ENCODE data around the gene MEP1B.
"Not testable (repeated sequence)": the region's sequence is repeated elsewhere in the genome, so short reads cannot be mapped to it uniquely, and the experiment has no call there.

Gene MEP1B

GRCh38 chr18:32189790-32190189 lies at the start of gene MEP1B:
MEP1B (plus strand) TSS chr18:32190039; CDS start chr18:32190071, 32 bp downstream.
- Histone ChIP-seq H3K9ac (ENCODE audit: low read depth, low read length) (no peak within 1 kb of the TSS), H3K4me1 (ENCODE audit: insufficient read depth, low read length) (no peaks in the 10 kb centered on the region), H3K27ac (ENCODE audit: low read length) (no peak within 1 kb of the TSS), H3K36me3 (ENCODE audit: insufficient read depth, low read depth, low read length) (no peaks in the 10 kb centered on the region), H3K27me3 (ENCODE audit: insufficient read depth, low read length) (no peaks in the 10 kb centered on the region), H3K9me3 (ENCODE audit: insufficient read depth, low read depth, low read length) (no peaks in the 10 kb centered on the region), H3K4me3 (ENCODE audit: low read length) (no peak within 1 kb of the TSS)

GRCh38 chr18:32148185-32148870 lies 41.5 kb upstream of the MEP1B start:
- no peak overlapping the region for H3K27ac ChIP-seq (ENCODE audit: low read length)

GRCh38 chr18:32152705-32153448 lies 37.0 kb upstream of the MEP1B start:
- no peaks in the 10 kb centered on the region for H3K4me1 ChIP-seq (ENCODE audit: insufficient read depth, low read length)
- H3K27ac ChIP-seq (ENCODE audit: low read length), result no peak overlapping the region
- H3K36me3 ChIP-seq (ENCODE audit: insufficient read depth, low read depth, low read length), result no peaks in the 10 kb centered on the region
- H3K9ac ChIP-seq (ENCODE audit: low read depth, low read length), result no peak overlapping the region
- no peaks in the 10 kb centered on the region for H3K27me3 ChIP-seq (ENCODE audit: insufficient read depth, low read length)
- no peak overlapping the region for H3K4me3 ChIP-seq (ENCODE audit: low read length)
- peaks cover 3% of the 10 kb centered on the region; the same call in 1 of the 2 replicates for H3K9me3 ChIP-seq (ENCODE audit: insufficient read depth, low read depth, low read length)

More at GRCh38 chr18:32148185-32148870, 41.5 kb upstream of the MEP1B start:
- Histone ChIP-seq H3K36me3 (ENCODE audit: insufficient read depth, low read depth, low read length) (no peaks in the 10 kb centered on the region), H3K4me3 (ENCODE audit: low read length) (no peak overlapping the region), H3K9ac (ENCODE audit: low read depth, low read length) (no peak overlapping the region), H3K27me3 (ENCODE audit: insufficient read depth, low read length) (no peaks in the 10 kb centered on the region), H3K4me1 (ENCODE audit: insufficient read depth, low read length) (no peaks in the 10 kb centered on the region), H3K9me3 (ENCODE audit: insufficient read depth, low read depth, low read length) (peaks cover 3% of the 10 kb centered on the region; the same call in 1 of the 2 replicates)

DNA sequence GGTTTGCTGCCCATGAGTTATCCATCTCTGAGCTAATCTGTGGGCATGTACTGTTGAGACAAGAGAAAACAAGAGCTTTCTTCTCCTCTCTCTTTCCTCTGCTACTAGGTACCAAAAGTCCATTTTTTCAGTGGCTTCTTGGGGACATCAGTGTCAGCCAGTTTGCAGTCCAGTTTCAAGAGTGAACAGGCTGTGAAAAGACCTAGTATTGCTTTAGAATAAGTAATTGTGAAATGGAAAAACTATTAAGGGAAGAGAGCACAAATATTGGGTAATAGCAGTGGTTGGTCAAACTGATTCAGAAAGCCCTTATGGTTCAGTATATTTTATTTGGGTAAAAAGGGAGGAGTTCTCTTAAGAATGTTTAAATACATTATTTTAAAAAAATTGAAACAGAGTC lies 33.0 kb upstream of the MEP1B start:
- Histone ChIP-seq H3K4me1 (ENCODE audit: insufficient read depth, low read length) (no peaks in the 10 kb centered on the region), H3K27ac (ENCODE audit: low read length) (no peak overlapping the region), H3K9me3 (ENCODE audit: insufficient read depth, low read depth, low read length) (no peaks in the 10 kb centered on the region), H3K27me3 (ENCODE audit: insufficient read depth, low read length) (no peaks in the 10 kb centered on the region), H3K36me3 (ENCODE audit: insufficient read depth, low read depth, low read length) (no peaks in the 10 kb centered on the region), H3K4me3 (ENCODE audit: low read length) (no peak overlapping the region), H3K9ac (ENCODE audit: low read depth, low read length) (no peak overlapping the region)

DNA sequence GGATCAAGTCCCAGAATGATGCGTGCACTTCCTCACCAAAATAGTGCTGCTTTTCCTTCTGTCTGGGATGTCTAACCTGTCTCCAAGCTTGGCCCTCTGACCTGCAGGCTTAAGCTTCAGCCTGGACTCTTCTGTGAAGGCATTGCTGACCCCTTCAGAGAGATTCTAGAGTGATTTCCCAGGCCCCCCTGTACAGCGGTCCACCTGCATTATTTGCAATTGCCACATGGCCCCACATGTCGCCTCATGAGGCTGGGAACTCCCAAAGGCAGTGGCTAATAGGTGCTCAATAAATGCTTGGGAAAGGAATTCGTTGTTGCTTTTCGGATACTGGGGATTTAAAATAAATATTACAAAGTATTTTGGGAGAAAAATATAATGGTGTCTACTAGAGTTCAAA lies 32.3 kb upstream of the MEP1B start:
- Histone ChIP-seq H3K9me3 (ENCODE audit: insufficient read depth, low read depth, low read length) (no peaks in the 10 kb centered on the region), H3K27me3 (ENCODE audit: insufficient read depth, low read length) (no peaks in the 10 kb centered on the region), H3K4me3 (ENCODE audit: low read length) (no peak overlapping the region), H3K9ac (ENCODE audit: low read depth, low read length) (no peak overlapping the region), H3K4me1 (ENCODE audit: insufficient read depth, low read length) (no peaks in the 10 kb centered on the region), H3K27ac (ENCODE audit: low read length) (no peak overlapping the region), H3K36me3 (ENCODE audit: insufficient read depth, low read depth, low read length) (no peaks in the 10 kb centered on the region)

DNA sequence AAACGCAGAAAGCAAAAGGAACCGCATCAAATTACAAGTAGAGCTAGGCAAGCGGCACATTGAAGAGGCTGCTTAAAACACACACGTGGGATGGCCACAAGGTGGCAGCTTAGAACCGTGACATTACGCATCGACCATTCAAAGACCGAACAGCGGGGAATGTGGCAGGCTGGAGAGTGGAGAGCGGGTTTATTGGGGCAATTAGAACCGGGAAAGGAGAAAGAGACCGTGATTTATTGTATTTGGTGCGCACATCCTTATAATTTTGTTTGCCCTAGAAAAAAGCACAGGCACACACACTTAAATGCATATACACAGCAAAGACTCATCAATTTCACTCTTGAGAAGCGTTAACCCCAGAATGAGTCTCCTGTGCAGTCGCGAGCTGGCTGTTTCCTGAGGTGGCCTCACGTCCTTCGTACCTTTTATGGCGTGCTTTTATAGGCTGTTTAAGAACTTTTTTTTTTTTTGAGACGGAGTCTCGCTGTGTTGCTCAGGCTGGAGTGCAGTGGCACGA lies 31.7 kb upstream of the MEP1B start:
- no peak overlapping the region for H3K27ac ChIP-seq (ENCODE audit: low read length)

GRCh38 chr18:32158631-32159030 lies 31.2 kb upstream of the MEP1B start:
- not testable (repeated sequence) for H3K4me1 ChIP-seq (ENCODE audit: insufficient read depth, low read length); H3K27me3 ChIP-seq (ENCODE audit: insufficient read depth, low read length); H3K4me3 ChIP-seq (ENCODE audit: low read length); H3K9me3 ChIP-seq (ENCODE audit: insufficient read depth, low read depth, low read length); H3K36me3 ChIP-seq (ENCODE audit: insufficient read depth, low read depth, low read length); H3K9ac ChIP-seq (ENCODE audit: low read depth, low read length); H3K27ac ChIP-seq (ENCODE audit: low read length)

More for the DNA sequence above, 31.7 kb upstream of the MEP1B start:
- Histone ChIP-seq H3K9me3 (ENCODE audit: insufficient read depth, low read depth, low read length) (no peaks in the 10 kb centered on the region), H3K4me3 (ENCODE audit: low read length) (peak overlapping the region; percentile 58), H3K4me1 (ENCODE audit: insufficient read depth, low read length) (no peaks in the 10 kb centered on the region), H3K27me3 (ENCODE audit: insufficient read depth, low read length) (no peaks in the 10 kb centered on the region), H3K36me3 (ENCODE audit: insufficient read depth, low read depth, low read length) (no peaks in the 10 kb centered on the region), H3K9ac (ENCODE audit: low read depth, low read length) (no peak overlapping the region)

DNA sequence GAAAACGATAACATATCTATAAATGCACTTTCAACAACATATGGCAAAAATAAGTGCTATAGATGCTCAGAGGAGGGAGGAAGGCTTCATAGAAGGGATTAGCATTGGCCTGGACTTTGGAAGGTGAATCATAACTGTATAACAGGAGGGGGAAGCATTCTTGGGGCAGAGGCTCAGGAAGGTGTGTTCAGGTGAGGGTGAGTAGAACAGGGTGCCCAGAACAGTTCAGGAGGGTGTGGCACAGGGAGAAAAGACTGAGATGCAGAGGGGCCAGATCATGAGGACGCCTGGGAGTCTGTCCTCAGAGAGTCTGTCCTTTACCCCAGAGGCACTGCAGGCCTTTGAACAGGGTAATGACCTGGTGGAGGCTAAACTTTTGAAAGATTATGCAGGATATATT lies 29.3 kb upstream of the MEP1B start:
- Histone ChIP-seq H3K9me3 (ENCODE audit: insufficient read depth, low read depth, low read length) (no peaks in the 10 kb centered on the region), H3K9ac (ENCODE audit: low read depth, low read length) (no peak overlapping the region)

GRCh38 chr18:32167980-32168730 lies 21.7 kb upstream of the MEP1B start:
- H3K36me3 ChIP-seq (ENCODE audit: insufficient read depth, low read depth, low read length), result no peaks in the 10 kb centered on the region
- H3K4me1 ChIP-seq (ENCODE audit: insufficient read depth, low read length), result no peaks in the 10 kb centered on the region
- no peaks in the 10 kb centered on the region for H3K9me3 ChIP-seq (ENCODE audit: insufficient read depth, low read depth, low read length)
- no peak overlapping the region for H3K9ac ChIP-seq (ENCODE audit: low read depth, low read length)
- H3K4me3 ChIP-seq (ENCODE audit: low read length), result no peak overlapping the region
- no peak overlapping the region for H3K27ac ChIP-seq (ENCODE audit: low read length)
- no peaks in the 10 kb centered on the region for H3K27me3 ChIP-seq (ENCODE audit: insufficient read depth, low read length)

More for the DNA sequence above, 29.3 kb upstream of the MEP1B start:
- H3K27ac ChIP-seq (ENCODE audit: low read length), result no peak overlapping the region
- no peaks in the 10 kb centered on the region for H3K27me3 ChIP-seq (ENCODE audit: insufficient read depth, low read length)
- H3K36me3 ChIP-seq (ENCODE audit: insufficient read depth, low read depth, low read length), result no peaks in the 10 kb centered on the region
- H3K4me1 ChIP-seq (ENCODE audit: insufficient read depth, low read length), result no peaks in the 10 kb centered on the region
- no peak overlapping the region for H3K4me3 ChIP-seq (ENCODE audit: low read length)

DNA sequence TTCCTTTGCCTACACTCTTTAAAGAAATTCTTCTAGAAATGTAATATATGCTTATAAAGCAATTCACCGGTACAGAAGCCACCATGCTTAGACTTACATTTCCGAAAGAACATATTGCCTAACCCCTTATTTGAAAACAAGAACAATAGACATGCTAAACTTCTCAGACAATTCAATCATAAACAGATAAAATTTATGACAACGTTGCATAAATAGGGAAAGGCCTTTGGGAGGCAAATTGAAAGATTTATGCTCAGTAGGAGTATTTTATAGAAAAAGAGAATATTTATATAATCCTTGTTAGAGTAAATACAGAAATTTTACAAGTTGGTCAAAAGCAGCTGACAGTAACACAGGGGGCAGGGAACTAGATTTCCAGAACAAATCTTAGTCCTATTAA lies 16.2 kb upstream of the MEP1B start:
- Histone ChIP-seq H3K9ac (ENCODE audit: low read depth, low read length) (no peak overlapping the region), H3K27ac (ENCODE audit: low read length) (no peak overlapping the region), H3K4me3 (ENCODE audit: low read length) (no peak overlapping the region), H3K4me1 (ENCODE audit: insufficient read depth, low read length) (no peaks in the 10 kb centered on the region), H3K27me3 (ENCODE audit: insufficient read depth, low read length) (no peaks in the 10 kb centered on the region), H3K36me3 (ENCODE audit: insufficient read depth, low read depth, low read length) (no peaks in the 10 kb centered on the region), H3K9me3 (ENCODE audit: insufficient read depth, low read depth, low read length) (no peaks in the 10 kb centered on the region)

DNA sequence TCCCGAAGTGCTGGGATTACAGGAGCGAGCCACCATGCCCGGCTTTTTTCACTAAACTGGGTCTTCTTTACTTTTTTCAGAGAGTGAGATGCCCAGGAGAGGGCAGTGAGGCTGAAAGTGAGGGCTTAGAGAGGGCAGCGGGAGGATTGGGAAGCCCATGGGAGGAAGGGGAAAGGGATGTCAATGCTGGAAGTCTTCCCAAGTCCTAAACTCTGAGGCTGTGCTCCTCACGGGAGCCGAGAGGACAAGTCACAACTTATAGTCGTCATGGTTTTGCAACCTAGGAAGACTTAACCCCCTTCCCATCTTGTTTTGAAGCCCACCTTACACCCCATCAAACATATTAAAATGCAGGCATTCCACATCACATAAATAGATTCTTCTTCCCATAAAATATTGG lies 15.1 kb upstream of the MEP1B start:
- H3K36me3 ChIP-seq (ENCODE audit: insufficient read depth, low read depth, low read length), result no peaks in the 10 kb centered on the region
- H3K27me3 ChIP-seq (ENCODE audit: insufficient read depth, low read length), result no peaks in the 10 kb centered on the region
- no peaks in the 10 kb centered on the region for H3K4me1 ChIP-seq (ENCODE audit: insufficient read depth, low read length)
- H3K27ac ChIP-seq (ENCODE audit: low read length), result no peak overlapping the region
- no peak overlapping the region for H3K4me3 ChIP-seq (ENCODE audit: low read length)
- no peaks in the 10 kb centered on the region for H3K9me3 ChIP-seq (ENCODE audit: insufficient read depth, low read depth, low read length)
- H3K9ac ChIP-seq (ENCODE audit: low read depth, low read length), result no peak overlapping the region
